GM21367 (cell line): ENCODE results near the gene GPR62.
"Not testable (repeated sequence)": the region's sequence is repeated elsewhere in the genome, so short reads cannot be mapped to it uniquely, and the experiment has no call there.

Experiments
- ATAC-seq: cut with Tn5 transposase; IDR thresholded peaks from one replicate; pipeline ENCODE4 v1.9.1; 2021; ENCODE audit not compliant: unreplicated experiment

Gene GPR62

GRCh38 chr3:51955175-51955892 is at the start of gene GPR62:
GPR62 (plus strand) TSS chr3:51955381; CDS start chr3:51955653, 272 bp downstream.
- no peak for ATAC-seq

- ATAC-seq, result no peak
Observed at GRCh38 chr3:51908026-51908425, 47.2 kb upstream of the GPR62 start.

- ATAC-seq, result no peak
Observed at GRCh38 chr3:51916418-51916817, 38.8 kb upstream of the GPR62 start.

- no peak for ATAC-seq
Observed at GRCh38 chr3:51921081-51921578, 34.1 kb upstream of the GPR62 start.

GRCh38 chr3:51927061-51927977 is 27.9 kb upstream of the GPR62 start:
- ATAC-seq, result no peak

- no peak for ATAC-seq
Observed at GRCh38 chr3:51928438-51928837, 26.7 kb upstream of the GPR62 start.

GRCh38 chr3:51928981-51929380 is 26.2 kb upstream of the GPR62 start:
- not testable (repeated sequence) for ATAC-seq

- no peak for ATAC-seq
Observed at GRCh38 chr3:51929420-51930003, 25.7 kb upstream of the GPR62 start.

- no peak for ATAC-seq
Observed at GRCh38 chr3:51930439-51930838, 24.7 kb upstream of the GPR62 start.

- ATAC-seq, result no peak
Observed at GRCh38 chr3:51931756-51932155, 23.4 kb upstream of the GPR62 start.

GRCh38 chr3:51932471-51933370 is 22.5 kb upstream of the GPR62 start:
- ATAC-seq, result no peak

GRCh38 chr3:51933471-51934138 is 21.6 kb upstream of the GPR62 start:
- ATAC-seq, result no peak

- no peak for ATAC-seq
Observed at GRCh38 chr3:51934139-51934850, 20.9 kb upstream of the GPR62 start.

GRCh38 chr3:51934991-51935885 is 19.9 kb upstream of the GPR62 start:
- no peak for ATAC-seq

- no peak for ATAC-seq
Observed at GRCh38 chr3:51935886-51936755, 19.1 kb upstream of the GPR62 start.

GRCh38 chr3:51937014-51937413 is 18.2 kb upstream of the GPR62 start:
- no peak for ATAC-seq
